ENCODE data around the gene ZNF552. TPM values are rescaled to one million over a fixed set of nuclear protein-coding genes. Genes with fewer than 3 reads are reported as not detected.

Gene ZNF552
- total RNA-seq, 1 donor, result 8.9 TPM

DNA sequence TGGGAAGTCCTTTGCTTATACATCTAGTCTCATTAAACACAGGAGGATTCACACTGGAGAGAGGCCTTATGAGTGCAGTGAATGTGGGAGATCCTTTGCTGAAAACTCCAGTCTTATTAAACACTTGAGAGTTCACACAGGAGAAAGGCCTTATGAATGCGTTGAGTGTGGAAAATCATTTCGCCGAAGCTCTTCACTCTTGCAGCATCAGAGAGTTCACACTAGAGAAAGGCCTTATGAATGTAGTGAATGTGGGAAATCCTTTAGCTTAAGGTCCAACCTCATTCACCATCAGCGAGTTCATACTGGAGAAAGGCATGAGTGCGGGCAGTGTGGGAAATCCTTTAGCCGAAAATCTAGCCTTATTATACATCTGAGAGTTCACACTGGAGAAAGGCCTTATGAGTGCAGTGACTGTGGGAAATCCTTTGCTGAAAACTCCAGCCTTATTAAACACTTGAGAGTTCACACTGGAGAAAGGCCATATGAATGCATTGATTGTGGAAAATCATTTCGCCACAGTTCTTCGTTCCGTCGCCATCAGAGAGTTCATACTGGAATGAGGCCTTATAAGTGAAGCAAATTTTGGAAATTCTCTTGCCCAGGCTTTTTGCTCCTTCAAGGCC, 35.4 kb downstream of the ZNF552 start:
- no peak for DNase-seq (ENCODE audit: low read depth in 2 of 3, low spot score in 2 of 3)

DNA sequence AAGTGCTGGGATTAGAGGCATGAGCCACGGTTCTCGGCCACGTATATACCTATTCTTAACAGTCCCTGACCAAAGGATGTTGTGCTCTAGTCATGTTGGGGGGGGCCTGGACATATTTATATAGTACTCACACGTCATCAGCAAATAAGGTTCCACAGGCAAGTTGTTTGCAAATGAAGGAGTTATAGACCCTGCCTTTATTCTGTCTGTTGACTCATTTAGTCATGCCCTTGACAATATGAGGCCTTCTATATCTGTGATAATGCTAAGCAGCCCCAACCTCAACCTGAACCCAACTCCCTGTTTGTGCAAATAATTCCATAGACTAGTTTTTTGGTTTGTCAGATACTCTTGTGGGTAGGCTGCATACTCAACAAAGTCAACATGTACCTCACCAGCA, 36.4 kb downstream of the ZNF552 start:
- no peak for DNase-seq (ENCODE audit: low read depth in 2 of 3, low spot score in 2 of 3)

DNA sequence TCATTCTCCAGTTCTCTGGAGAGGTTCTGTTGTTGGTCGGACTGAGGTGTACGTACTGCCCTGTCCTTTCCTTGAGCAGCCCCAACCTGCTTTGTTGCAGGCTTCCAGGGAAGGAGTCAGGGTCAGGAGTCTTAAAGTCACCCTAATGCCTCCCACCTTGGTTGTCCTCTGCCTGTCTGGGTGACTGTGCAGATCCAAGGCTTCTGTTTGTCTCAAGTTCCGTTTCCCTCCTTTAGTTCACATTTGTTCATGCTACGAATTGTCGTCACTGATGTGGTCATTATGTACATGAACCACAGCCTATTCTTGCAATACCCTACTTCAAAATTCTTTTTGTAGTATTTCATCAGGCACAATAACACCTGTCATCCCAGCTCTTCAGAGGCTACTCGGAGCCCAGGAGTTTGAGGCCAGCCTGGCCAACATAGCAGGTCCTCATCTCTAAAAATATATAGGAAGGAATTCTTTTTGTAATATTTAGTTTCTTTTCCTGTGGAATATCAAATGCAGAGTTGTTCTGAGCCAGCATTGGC, 37.9 kb downstream of the ZNF552 start:
- no peak for DNase-seq (ENCODE audit: low read depth in 2 of 3, low spot score in 2 of 3)

DNA sequence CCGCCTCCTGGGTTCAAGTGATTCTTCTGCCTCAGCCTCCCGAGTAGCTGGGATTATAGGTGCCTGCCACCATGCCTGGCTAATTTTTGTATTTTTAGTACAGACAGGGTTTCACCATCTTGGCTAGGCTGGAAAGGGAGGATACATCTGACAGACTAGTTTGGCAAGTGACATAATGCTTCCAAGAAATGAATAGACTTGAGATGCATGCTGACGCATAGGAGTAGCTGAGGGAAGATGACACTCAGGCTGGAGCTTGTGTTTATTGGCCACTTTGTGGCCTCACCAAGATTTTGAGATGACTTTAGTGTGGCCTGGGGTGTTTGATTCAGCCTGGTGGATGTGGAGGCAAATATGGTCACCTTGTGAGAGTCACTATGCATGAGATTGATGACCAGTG, 41.2 kb downstream of the ZNF552 start:
- no peak for DNase-seq (ENCODE audit: low read depth in 2 of 3, low spot score in 2 of 3)

DNA sequence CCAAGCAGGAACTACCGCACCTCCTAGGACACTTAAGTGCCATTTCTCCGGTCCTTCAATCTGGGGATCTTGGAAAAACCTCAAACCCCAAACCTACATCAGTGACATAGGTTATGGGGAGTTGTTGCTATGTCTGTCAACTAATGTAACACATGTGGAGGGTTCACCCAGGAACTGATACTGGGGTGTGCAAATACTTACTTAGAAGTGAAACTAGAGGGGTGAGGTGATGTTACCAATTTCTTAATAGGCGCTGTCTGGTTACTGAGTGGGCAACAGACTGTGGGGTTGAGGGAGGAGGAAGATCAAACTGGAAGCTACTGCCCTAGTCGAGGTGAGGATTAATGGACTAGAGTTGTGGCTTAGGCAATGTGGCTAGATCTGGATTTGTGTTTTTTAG, 43.3 kb downstream of the ZNF552 start:
- no peak for DNase-seq (ENCODE audit: low read depth in 2 of 3, low spot score in 2 of 3)

DNA sequence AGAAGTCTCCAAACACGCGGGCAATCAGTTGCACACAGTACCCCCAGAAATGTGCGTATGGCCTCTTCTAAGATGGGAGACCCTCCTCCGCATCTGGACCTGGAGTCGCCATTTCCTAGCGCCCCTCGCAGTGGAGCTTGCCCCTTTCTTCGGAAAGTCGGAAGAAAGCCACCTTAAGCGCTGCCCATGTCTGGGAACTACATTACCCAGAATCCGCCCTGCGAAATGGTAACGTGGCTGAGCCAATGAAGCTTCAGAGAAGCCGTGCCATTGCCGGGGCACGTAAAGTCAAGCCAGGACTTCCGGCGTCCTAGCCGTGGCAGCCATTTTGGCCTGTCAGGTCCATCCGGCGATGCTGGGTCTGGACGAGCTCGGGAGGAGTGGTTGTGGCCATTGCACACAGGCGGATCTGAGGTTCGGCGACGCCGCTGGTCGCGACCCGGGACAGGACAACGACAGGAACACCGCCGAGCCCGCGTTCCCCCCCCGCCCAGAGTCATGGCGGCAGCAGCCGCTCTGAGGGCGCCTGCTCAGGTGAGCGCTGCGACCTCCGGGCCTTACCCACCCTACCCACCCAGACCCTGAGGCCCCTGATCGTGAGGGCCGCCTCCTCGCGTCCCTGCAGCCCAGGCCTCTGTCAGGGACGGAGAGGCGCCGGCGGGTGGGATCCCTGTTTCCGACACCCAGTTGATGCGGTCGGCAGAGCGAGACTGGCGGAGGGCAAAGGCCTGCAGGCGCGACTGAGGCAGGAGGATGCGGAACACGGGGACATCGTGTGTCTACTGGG, 45.2 kb downstream of the ZNF552 start, which contains the start of gene ZNF586:
Gene ZNF586 (plus strand): TSS at position 332 of the 787 bp plus-strand sequence. CDS start 167 bp downstream, at position 499.
- DNase-seq (ENCODE audit: low read depth in 2 of 3, low spot score in 2 of 3), result peak; percentile 59 to 94 (median 91)

DNA sequence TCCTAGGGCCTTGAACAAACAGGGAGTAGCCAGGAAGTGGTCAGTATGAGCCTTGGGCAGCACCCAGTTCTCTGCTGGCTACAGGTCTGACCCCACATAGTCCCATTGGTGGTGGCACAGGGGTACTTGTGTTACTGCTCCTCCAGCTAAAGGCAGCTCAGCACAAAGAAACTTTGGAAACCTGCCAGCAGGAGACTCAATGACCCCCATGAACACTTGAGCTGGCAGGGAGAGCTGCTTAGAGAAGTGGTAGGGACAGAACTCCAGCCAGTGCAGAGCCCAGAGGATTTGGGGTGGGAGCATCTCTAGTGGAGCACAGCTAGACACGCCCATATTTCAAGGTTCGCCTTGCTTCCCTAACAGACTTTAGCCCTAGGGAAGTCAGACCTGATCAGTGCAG, 55.6 kb downstream of the ZNF552 start:
- no peak for DNase-seq (ENCODE audit: low read depth in 2 of 3, low spot score in 2 of 3)

DNA sequence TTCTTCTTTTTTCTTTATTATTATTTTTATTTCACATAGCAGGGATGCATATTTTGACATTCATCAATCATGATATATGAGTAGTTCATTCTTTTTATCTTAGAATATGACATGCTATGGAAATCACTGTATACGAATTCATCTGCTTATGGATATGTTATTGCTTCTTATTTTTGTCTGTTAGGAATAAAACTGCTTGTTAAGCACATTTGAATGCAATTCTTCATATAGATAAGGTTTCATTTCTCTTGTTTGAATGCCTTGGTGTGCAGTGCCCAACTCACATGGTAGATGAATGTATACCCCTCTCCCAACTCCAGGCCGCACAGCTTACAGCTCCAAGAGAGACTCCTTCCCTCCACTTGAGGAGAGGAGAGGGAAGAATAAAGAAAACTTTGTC, 56.8 kb downstream of the ZNF552 start:
- DNase-seq (ENCODE audit: low read depth in 2 of 3, low spot score in 2 of 3), result no peak

Other genes with a start within 250 kb of the ZNF552 start
- gene ZNF416, start 236.0 kb downstream of the ZNF552 start, total RNA-seq, result 4.6 TPM
- gene ZIK1, start 230.8 kb downstream of the ZNF552 start, total RNA-seq, result 24.2 TPM
- gene ZNF530, start 215.0 kb downstream of the ZNF552 start, total RNA-seq, result 5.1 TPM
- gene ZNF134, start 200.7 kb downstream of the ZNF552 start, total RNA-seq, result 48.2 TPM
- gene ZNF211, start 181.7 kb downstream of the ZNF552 start, total RNA-seq, result 14.5 TPM
- not detected for gene ZSCAN4, start 146.0 kb downstream of the ZNF552 start, total RNA-seq
- gene ZNF551, start 132.9 kb downstream of the ZNF552 start, total RNA-seq, result 22.6 TPM
- gene ZNF154, start 105.7 kb downstream of the ZNF552 start, total RNA-seq, result 15.1 TPM
- 19.7 TPM for gene ZNF671, start 87.3 kb downstream of the ZNF552 start, total RNA-seq
- 33.7 TPM for gene ZNF776, start 68.1 kb downstream of the ZNF552 start, total RNA-seq
- gene ZNF586, start 45.2 kb downstream of the ZNF552 start, total RNA-seq, result 32.6 TPM
- 10.0 TPM for gene ZNF587B, start 15.4 kb upstream of the ZNF552 start, total RNA-seq
- 23.4 TPM for gene ZNF587, start 34.9 kb upstream of the ZNF552 start, total RNA-seq
- 26.7 TPM for gene ZNF814, start 74.1 kb upstream of the ZNF552 start, total RNA-seq
- 10.8 TPM for gene ZNF417, start 101.7 kb upstream of the ZNF552 start, total RNA-seq
- gene ZNF418, start 120.5 kb upstream of the ZNF552 start, total RNA-seq, result 10.0 TPM
- gene ZNF256, start 132.8 kb upstream of the ZNF552 start, total RNA-seq, result 9.2 TPM
- not detected for gene C19orf18, start 159.6 kb upstream of the ZNF552 start, total RNA-seq
- 25.9 TPM for gene ZNF606, start 187.9 kb upstream of the ZNF552 start, total RNA-seq
- 0.81 TPM for gene ZSCAN1, start 219.1 kb upstream of the ZNF552 start, total RNA-seq
- 14.8 TPM for gene ZNF135, start 244.4 kb upstream of the ZNF552 start, total RNA-seq